Upper lobe of right lung (tissue), 1 donor: Measurements from ENCODE around the gene TCTN2. TPM values are rescaled to one million over a fixed set of nuclear protein-coding genes. Genes with fewer than 3 reads are reported as not detected.

ENCODE experiments used
- ATAC-seq: fragments of 200-7000 bp; cut with Tn5 transposase; one replicate; pipeline ENCODE4 v1.9.1; 2020; ENCODE audit warnings: mild to moderate bottlenecking, moderate library complexity
- DNase-seq: peaks from one replicate; pipeline ENCODE4 v3.0.0-alpha.2; 2020
- H3K27ac ChIP-seq: fragments of 200-600 bp; one replicate; pipeline ENCODE4 v1.8.0; 2022
- H3K27me3 ChIP-seq: fragments of 200-600 bp; one replicate; pipeline ENCODE4 v1.8.0; 2022; ENCODE audit warnings: mild to moderate bottlenecking
- H3K36me3 ChIP-seq: fragments of 200-600 bp; one replicate; pipeline ENCODE4 v1.8.0; 2022
- H3K4me1 ChIP-seq: fragments of 200-600 bp; one replicate; pipeline ENCODE4 v1.8.0; 2022
- H3K4me3 ChIP-seq: fragments of 200-600 bp; one replicate; pipeline ENCODE4 v1.8.0; 2022; ENCODE audit warnings: mild to moderate bottlenecking
- H3K9me3 ChIP-seq: fragments of 200-600 bp; one replicate; pipeline ENCODE4 v1.8.0; 2022
- intact Hi-C: fragments of 100-400 bp; cut with DNase I; formaldehyde crosslinking; loops from one replicate; pipeline ENCODE4 v1.11.0; 2022
- total RNA-seq: library from RNA; stranded (reverse); fragmentation: NEBNext Ultra II Directional; extraction: Animal tissue kit (Norgen Biotek cat#: 25700); gene quantifications from one replicate; pipeline ENCODE4 v1.2.1, GENCODE V29; 2021
- TF ChIP-seq, protein P1 (sequence below): fragments of 200-600 bp; IDR thresholded peaks from one replicate; pipeline ENCODE4 v1.8.0; 2022; ENCODE audit warnings: antibody characterized with exemption
- donor health status: DM: no; HTN: yes; CAD: no; lungs with severe emphysema.

TCTN2 gene
- total RNA-seq, 1 donor from 2014 or later = 10.5 TPM

DNA sequence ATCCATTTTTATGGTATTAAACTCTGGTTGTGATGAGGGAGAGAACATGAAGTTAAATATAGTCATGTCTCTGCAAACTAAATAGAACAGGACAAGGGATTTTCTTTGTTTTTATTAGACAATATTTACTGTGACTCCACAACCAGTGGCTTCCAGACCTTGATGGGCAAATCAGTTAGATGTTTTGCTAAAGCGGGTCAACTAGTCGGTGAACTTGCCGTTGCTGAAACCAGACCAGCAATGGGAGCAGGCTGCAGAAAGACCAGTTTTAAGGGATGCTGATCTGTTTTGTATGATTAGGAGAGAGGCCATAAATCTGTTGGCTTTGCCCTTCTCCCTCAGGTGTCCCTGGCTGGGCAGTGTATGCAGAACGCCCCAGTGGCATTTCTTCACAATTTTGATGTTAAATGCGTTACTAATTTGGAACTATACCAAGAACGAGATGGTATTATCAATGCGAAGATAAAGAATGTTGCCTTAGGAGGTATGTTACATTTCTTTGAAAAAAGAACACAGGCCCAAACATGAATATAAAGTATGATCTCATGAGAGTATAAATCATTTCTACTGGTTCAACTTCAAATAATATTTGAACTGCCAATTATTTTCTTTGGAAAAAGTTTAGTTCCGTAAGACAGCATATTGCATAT lies 19.4 kb downstream of the TCTN2 start:
- Histone ChIP-seq H3K9me3 (no peaks in the 10 kb centered on the region), H3K27me3 (no peaks in the 10 kb centered on the region), H3K4me1 (no peaks in the 10 kb centered on the region), H3K27ac (no peak overlapping the region), H3K4me3 (no peak overlapping the region), H3K36me3 (peaks cover 32% of the 10 kb centered on the region)
- TF ChIP-seq, protein P1, sequence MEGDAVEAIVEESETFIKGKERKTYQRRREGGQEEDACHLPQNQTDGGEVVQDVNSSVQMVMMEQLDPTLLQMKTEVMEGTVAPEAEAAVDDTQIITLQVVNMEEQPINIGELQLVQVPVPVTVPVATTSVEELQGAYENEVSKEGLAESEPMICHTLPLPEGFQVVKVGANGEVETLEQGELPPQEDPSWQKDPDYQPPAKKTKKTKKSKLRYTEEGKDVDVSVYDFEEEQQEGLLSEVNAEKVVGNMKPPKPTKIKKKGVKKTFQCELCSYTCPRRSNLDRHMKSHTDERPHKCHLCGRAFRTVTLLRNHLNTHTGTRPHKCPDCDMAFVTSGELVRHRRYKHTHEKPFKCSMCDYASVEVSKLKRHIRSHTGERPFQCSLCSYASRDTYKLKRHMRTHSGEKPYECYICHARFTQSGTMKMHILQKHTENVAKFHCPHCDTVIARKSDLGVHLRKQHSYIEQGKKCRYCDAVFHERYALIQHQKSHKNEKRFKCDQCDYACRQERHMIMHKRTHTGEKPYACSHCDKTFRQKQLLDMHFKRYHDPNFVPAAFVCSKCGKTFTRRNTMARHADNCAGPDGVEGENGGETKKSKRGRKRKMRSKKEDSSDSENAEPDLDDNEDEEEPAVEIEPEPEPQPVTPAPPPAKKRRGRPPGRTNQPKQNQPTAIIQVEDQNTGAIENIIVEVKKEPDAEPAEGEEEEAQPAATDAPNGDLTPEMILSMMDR = no peak
- DNase-seq (no peak), ATAC-seq (no peak)
- intact Hi-C loops = no loop called here

DNA sequence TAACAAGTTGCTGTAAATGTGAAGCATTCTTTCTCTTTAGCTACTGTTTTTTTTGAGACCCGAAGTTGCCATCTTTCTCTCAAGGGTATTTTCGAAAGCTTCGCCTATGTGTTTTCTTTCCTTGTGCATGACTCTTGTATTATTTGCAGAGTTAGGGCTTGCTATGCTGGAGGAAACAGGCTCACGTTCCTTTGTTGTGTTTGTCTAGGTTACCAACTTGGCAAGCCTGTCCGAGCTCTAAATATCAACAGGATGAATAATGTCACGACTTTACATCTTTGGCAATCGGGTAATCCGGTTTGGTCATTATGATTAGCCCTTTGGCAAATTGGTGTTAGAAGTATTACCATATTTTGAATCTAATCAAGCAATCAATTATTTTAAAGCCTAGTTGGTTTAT lies 25.3 kb downstream of the TCTN2 start:
- Histone ChIP-seq H3K36me3 (peaks cover 35% of the 10 kb centered on the region), H3K27me3 (no peaks in the 10 kb centered on the region), H3K27ac (no peak overlapping the region), H3K4me1 (no peaks in the 10 kb centered on the region), H3K4me3 (no peak overlapping the region), H3K9me3 (no peaks in the 10 kb centered on the region)
- intact Hi-C loops = no loop called here
- TF ChIP-seq, protein P1 = no peak
- DNase-seq (no peak), ATAC-seq (no peak)

DNA sequence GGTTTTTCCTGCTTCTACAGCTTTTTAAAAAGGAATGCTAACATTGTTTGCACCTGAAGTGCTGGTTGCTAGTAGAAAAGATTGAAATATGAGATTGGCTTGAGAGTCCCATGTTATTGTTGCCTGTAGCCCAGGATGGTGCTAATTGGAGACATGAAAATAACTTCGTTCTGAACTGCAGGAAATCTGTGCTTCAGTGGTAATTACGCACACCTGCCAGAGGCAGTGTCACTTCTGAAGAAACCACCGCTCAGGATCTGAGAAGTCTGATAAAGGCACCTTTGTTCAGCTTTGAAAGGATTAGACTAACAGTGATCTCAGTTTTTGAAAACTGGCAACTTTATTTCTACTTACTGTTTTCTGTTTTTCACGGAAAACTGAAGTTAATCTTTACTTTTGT lies 25.7 kb downstream of the TCTN2 start:
- Histone ChIP-seq H3K9me3 (no peaks in the 10 kb centered on the region), H3K4me1 (no peaks in the 10 kb centered on the region), H3K27me3 (no peaks in the 10 kb centered on the region), H3K27ac (no peak overlapping the region), H3K36me3 (peaks cover 35% of the 10 kb centered on the region), H3K4me3 (no peak overlapping the region)
- ATAC-seq (no peak), DNase-seq (no peak)
- TF ChIP-seq, protein P1 = no peak
- intact Hi-C loops = no loop called here

DNA sequence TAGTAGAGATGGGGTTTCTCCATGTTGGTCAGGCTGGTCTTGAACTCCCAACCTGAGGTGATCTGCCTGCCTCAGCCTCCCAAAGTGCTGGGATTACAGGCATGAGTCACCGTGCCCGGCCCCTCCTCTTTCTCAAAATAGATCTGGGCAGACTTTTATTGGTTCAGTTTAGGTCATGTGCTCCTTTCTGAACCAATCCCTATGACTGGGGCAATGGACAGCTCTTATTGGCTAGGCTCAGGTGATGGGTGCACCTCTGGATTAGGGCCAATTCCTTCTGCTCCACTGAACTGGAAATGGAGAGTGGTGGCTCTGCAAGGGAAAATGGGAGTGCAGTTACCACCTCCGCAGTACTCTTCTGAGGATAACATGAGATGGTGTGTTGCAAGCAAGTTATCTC lies 35.0 kb downstream of the TCTN2 start:
- no peak for DNase-seq
- intact Hi-C loops = no loop called here
- H3K27me3 ChIP-seq = no peaks in the 10 kb centered on the region
- TF ChIP-seq, protein P1 = no peak
- no peaks in the 10 kb centered on the region for H3K4me1 ChIP-seq
- H3K36me3 ChIP-seq = peaks cover 13% of the 10 kb centered on the region
- H3K9me3 ChIP-seq = no peaks in the 10 kb centered on the region
- ATAC-seq = no peak
- no peak overlapping the region for H3K4me3 ChIP-seq
- H3K27ac ChIP-seq = no peak overlapping the region

DNA sequence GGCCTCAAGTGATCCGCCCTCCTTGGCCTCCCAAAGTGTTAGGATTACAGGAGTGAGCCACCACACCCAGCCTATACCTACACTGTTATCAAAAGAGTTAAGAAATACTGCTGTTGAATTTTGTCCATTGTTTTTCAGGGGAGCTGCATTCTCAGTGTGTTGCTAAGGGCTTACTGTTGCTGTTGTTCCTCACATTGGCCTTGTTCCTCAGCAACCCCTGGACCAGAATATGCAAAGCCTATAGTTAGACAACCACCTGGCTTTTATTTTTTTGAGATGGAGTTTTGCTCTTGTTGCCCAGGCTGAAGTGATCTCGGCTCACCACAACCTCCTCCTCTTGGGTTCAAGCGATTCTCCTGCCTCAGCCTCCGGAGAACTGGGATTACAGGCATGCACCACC lies 36.6 kb downstream of the TCTN2 start:
- intact Hi-C loops = no loop called here
- DNase-seq = no peak

More for the DNA sequence above, 36.6 kb downstream of the TCTN2 start:
- no peak for ATAC-seq
- H3K9me3 ChIP-seq = no peaks in the 10 kb centered on the region
- no peak overlapping the region for H3K4me3 ChIP-seq
- H3K4me1 ChIP-seq = peaks cover 4% of the 10 kb centered on the region
- H3K36me3 ChIP-seq = peaks cover 13% of the 10 kb centered on the region
- no peaks in the 10 kb centered on the region for H3K27me3 ChIP-seq
- TF ChIP-seq, protein P1 = no peak
- H3K27ac ChIP-seq = no peak overlapping the region
